ENCODE measurements around the gene PLPPR5. TPM values are rescaled to one million over a fixed set of nuclear protein-coding genes. Genes with fewer than 3 reads are reported as not detected.
A peak's percentile ranks its signal among the peaks of the same experiment; 100 is the strongest.

PLPPR5 gene
- total RNA-seq, 1 experiment from 2014 or later, result 0.02 TPM

DNA sequence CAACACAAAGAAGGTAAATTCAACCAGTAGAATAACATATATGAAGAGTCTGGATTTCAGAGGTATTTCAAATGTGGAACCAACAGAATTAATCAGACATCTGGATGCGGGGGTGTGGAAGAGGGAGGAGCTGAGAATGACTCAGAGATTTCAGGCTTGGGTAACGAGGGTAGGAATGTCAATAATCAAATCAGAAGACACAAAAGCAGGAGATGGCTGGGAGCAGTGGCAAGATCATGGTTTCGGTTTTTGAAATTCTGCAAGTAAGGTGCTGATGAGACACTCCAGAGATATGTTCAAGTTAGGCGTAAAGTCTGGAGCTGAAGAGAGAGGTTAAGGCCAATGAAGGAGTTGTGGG is 64.0 kb downstream of the PLPPR5 start:
- H3K27ac ChIP-seq, result no peak overlapping the region
- DNase-seq, result no peak

DNA sequence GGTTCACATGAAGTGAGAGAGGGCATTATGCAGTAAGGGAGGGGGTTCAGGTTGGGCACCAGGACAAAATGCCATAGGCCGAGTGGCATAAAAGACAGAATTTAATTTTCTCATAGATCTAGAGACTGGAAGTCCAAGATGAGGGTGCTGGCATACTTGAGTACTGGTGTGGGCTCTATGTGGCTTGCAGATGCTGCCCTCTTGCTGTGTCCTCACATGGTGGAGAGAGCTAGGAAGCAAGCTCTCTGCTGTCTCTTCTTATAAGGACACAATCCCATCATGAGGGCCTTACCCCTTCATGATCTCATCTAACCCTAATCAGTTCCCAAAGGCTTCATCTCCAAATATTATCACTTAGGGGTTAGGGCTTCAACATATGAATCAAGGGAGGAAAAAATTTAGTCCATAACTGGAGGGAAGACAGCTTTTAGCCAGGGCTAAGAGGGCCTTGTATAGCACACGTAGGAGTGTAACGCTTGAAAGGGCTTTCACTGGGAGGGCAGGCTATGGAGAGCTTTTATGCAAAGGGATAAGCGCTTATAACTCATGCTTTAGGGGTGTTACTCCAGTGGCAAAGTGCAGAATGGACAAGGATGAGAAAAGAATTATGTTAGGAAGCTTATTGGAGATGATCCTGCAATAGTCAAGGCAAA is 64.5 kb downstream of the PLPPR5 start:
- no peak overlapping the region for H3K4me3 ChIP-seq
- H3K27me3 ChIP-seq, result no peaks in the 10 kb centered on the region
- no peaks in the 10 kb centered on the region for H3K36me3 ChIP-seq
- H3K4me1 ChIP-seq, result no peaks in the 10 kb centered on the region
- DNase-seq, result no peak
- no peaks in the 10 kb centered on the region for H3K9me3 ChIP-seq (replicated peaks)
- H3K27ac ChIP-seq, result no peak overlapping the region

More for the DNA sequence above, 64.0 kb downstream of the PLPPR5 start:
- H3K4me1 ChIP-seq, result no peaks in the 10 kb centered on the region
- H3K27me3 ChIP-seq, result no peaks in the 10 kb centered on the region
- H3K4me3 ChIP-seq, result no peak overlapping the region
- no peaks in the 10 kb centered on the region for H3K36me3 ChIP-seq
- no peaks in the 10 kb centered on the region for H3K9me3 ChIP-seq (replicated peaks)

DNA sequence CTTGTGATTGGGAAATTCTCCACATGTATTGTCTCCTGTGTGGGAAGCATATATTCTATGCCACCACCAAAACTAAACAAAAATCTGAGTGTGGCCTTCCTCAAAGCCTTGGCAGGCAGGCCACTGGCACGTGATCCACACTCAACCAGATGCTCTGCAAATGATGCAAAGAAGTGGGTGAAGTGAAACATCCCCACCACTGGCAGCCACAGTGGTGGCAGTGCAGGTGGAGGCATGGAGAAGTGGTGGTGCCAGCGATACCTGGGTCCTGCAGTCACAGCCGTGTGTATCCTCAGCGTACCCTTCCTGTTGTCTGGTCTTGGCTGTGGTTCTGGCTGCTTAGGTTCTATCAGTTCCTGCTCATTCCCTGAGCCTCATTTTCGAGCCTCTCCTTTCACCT is 65.2 kb downstream of the PLPPR5 start:
- no peaks in the 10 kb centered on the region for H3K27me3 ChIP-seq
- no peak overlapping the region for H3K27ac ChIP-seq
- no peaks in the 10 kb centered on the region for H3K36me3 ChIP-seq
- H3K4me3 ChIP-seq, result no peak overlapping the region
- DNase-seq, result no peak
- no peaks in the 10 kb centered on the region for H3K4me1 ChIP-seq
- H3K9me3 ChIP-seq (replicated peaks), result no peaks in the 10 kb centered on the region

DNA sequence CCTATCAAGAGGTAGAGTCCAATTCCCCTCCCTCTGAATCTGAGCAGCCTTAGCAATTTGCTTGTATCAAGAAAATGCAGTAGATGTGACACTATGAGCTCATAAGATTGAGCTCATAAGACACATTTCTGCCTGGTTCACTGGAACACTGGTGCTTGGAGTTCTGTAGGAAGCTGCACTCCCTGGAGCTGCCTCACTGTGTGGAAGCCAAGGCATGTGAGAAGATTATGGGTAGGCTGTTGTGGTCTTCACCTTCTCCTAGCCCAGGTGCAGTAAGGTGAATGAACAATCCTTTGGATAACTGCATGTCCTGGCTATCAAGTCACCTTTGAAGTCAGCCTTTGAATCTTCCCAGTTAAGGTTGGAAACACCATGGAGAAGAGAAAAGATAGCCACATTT is 67.3 kb downstream of the PLPPR5 start:
- Histone ChIP-seq H3K9me3 (replicated peaks) (no peaks in the 10 kb centered on the region), H3K36me3 (no peaks in the 10 kb centered on the region), H3K27ac (no peak overlapping the region), H3K4me1 (no peaks in the 10 kb centered on the region), H3K27me3 (no peaks in the 10 kb centered on the region), H3K4me3 (no peak overlapping the region)
- no peak for DNase-seq

DNA sequence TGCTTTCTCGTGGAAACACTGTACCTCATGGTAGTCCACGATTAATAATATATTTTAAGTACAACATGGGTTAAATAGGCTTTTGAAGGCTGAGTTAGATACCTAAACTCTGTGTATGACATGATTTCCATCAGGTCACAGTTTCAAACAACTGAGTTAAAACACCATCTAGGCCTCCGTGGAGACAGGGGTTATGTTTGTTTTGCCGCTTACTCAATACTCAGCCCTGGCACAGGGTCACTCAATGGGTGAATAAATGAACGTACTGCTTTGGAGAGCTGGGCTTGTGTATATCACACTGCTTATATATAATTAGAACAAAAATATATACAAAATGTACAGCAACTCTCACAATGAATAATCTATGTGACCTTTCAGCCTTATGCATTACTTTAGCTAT is 72.5 kb downstream of the PLPPR5 start:
- no peaks in the 10 kb centered on the region for H3K9me3 ChIP-seq (replicated peaks)
- no peaks in the 10 kb centered on the region for H3K4me1 ChIP-seq
- H3K36me3 ChIP-seq, result no peaks in the 10 kb centered on the region
- H3K27me3 ChIP-seq, result no peaks in the 10 kb centered on the region
- H3K4me3 ChIP-seq, result no peak overlapping the region
- DNase-seq, result no peak
- no peak overlapping the region for H3K27ac ChIP-seq

DNA sequence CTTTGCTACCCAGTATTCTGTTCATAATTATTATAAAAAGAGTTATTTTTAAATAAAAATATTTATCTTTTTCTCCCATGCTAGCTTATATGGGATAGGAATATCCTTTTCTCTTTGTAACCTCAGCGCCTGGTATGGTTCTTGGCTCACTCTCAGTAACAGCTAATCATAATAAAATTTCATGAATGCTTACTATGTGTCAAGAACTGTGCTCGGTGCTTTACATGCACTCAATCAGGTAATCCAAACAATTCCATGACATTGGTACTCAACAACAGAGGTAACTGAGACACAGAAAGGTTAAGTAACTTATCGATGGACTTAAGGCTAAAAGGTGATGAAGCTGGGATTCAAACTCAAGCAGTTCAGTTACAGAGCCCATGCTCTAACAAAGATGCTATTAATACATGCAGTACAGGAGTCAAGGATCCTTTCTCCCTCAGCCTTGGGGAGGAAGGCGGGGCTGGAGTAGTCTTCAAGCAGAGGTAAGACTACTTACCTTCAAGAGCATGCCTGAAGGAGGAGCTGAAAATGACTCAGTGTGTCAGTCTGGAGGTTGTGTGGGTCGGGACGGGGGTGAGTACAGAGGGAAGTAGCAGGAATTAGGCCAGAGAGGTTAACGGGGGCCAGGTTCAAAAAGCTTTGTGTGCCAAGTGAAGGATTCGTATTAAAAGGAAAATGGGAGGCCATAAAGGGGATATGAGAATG is 73.4 kb downstream of the PLPPR5 start:
- no peaks in the 10 kb centered on the region for H3K9me3 ChIP-seq (replicated peaks)
- no peak for DNase-seq
- no peaks in the 10 kb centered on the region for H3K27me3 ChIP-seq
- no peak overlapping the region for H3K4me3 ChIP-seq
- H3K36me3 ChIP-seq, result no peaks in the 10 kb centered on the region
- H3K27ac ChIP-seq, result no peak overlapping the region
- H3K4me1 ChIP-seq, result no peaks in the 10 kb centered on the region

DNA sequence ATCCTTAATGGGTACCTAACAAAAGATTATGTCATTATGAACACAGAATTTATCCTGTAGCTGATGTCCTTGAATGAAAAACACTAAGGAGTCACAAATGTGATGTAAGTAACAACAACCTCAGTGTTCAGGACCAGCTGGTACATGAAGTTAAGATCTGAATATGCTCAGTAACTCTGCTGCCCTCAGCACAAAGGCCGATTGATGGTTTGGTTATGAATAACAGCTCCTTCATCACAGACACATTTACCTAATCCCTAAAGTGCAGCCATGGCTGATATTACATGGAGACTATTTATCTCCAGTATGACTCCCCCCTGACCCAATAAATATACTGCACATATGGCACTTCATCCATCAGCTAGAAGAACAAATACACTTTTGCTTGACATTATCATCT is 75.2 kb downstream of the PLPPR5 start:
- no peak overlapping the region for H3K27ac ChIP-seq
- H3K9me3 ChIP-seq (replicated peaks), result no peaks in the 10 kb centered on the region
- H3K36me3 ChIP-seq, result no peaks in the 10 kb centered on the region
- no peaks in the 10 kb centered on the region for H3K27me3 ChIP-seq
- no peak overlapping the region for H3K4me3 ChIP-seq
- no peaks in the 10 kb centered on the region for H3K4me1 ChIP-seq
- peak; percentile 2 to 54 for DNase-seq

DNA sequence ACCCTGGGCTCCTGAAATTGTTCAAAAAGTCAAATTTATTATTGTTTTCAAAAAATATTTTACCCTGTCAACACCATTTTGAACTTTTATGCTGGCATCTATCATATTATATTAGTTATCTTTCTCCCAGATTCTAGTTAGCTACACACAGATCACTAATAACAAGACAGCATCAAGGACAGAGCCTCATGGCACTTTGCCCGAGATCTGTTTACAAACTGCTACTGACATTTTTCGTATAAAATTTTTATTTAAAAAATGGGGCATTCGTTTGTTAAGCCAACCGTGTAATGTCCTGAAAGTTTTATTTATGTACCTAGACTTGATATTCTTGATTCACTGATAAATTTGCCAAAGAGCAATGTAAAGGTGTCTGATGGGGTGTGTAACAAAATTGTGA is 78.1 kb downstream of the PLPPR5 start:
- DNase-seq, result no peak
- Histone ChIP-seq H3K36me3 (no peaks in the 10 kb centered on the region), H3K27ac (no peak overlapping the region), H3K27me3 (no peaks in the 10 kb centered on the region), H3K9me3 (replicated peaks) (no peaks in the 10 kb centered on the region), H3K4me1 (no peaks in the 10 kb centered on the region), H3K4me3 (no peak overlapping the region)

DNA sequence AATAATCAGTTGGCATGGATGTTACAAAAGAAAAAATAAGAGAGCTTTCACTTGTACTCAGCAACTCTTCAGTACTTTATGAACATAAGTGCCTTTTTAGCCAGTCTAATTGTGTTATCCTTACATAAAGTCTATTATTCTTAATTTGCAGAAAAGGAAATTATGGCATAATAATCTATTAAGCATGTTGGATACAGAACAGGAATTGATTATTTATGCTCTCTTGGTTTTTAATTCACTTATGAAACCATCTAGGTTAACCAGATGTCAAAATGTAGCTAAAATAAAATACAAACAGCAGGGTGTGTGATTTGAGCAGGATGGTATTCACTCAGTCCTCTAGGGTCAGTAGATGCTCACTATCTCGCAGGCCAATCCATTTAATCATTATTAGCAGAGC is 79.7 kb downstream of the PLPPR5 start:
- DNase-seq, result no peak
- no peak overlapping the region for H3K27ac ChIP-seq

DNA sequence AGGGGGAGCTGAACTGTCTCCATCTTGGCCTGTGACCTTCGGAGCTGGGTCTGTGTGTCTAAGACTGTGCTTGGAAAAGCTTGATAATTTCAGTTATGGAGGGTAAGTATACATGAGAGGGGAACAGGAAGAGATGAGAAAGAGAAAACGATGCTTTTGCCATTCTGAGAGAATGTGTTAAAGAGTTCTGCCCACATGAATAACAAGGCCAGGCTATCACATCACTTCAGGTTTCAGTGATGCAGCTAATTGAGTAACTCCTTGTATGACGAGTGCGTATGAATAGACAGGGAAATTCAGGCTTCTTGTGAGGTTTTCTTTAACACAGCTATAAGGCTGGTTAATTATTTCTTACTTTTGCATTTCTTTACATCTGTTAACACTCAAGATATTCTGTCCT is 81.0 kb downstream of the PLPPR5 start:
- Histone ChIP-seq H3K4me1 (no peaks in the 10 kb centered on the region), H3K9me3 (replicated peaks) (no peaks in the 10 kb centered on the region), H3K36me3 (no peaks in the 10 kb centered on the region), H3K27me3 (no peaks in the 10 kb centered on the region), H3K27ac (no peak overlapping the region), H3K4me3 (no peak overlapping the region)
- DNase-seq, result no peak

More for the DNA sequence above, 79.7 kb downstream of the PLPPR5 start:
- no peaks in the 10 kb centered on the region for H3K9me3 ChIP-seq (replicated peaks)
- no peaks in the 10 kb centered on the region for H3K36me3 ChIP-seq
- H3K4me3 ChIP-seq, result no peak overlapping the region
- no peaks in the 10 kb centered on the region for H3K27me3 ChIP-seq
- no peaks in the 10 kb centered on the region for H3K4me1 ChIP-seq

DNA sequence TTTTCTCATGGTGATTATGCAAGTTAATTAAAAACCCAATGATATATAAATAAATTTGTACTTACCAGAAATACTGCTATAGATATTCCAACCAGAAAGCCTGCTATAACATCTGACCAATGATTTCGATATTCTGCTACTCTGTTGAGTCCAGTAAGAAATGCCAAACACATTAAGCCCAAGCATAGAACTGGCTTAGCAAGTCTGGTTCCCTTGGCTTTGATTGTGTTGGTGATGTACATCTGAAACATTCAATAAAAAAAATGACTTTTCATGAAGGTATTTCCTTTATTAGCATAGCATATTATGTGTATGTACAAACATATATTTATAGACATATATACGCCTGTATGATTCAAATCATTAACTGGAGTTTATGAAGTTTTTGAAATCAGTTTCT is 82.8 kb downstream of the PLPPR5 start:
- H3K27ac ChIP-seq, result no peak overlapping the region
- DNase-seq, result no peak

DNA sequence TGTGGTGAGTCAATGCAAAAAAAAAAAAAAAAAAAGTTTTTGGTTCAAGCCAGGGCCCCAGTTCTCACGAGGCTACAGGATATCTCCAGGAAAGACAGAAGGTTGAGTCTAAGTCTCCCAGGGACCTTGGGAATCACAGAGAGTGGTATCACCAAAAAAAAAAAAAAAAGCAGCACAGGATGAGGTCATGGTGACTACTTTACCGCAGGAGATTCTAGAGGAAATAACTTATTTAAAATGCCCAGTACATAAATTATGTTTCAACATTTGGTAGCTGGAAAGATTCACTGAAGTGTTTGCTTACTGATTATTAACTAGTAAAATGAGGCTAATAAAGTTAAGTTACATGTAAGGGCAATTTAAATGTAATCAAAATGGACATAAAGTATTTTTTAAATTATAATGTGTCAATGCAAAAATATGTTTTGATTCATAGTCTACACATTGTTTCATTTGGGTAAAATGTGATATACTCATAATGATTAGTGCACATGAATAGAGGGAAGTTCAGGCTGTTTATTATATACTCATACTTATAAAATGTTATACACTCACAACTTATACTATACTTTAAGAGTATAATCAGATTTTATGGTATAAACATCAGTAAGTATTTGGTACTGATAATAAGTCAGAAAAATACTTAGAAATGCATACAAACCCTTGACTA is 84.1 kb downstream of the PLPPR5 start:
- no peaks in the 10 kb centered on the region for H3K9me3 ChIP-seq (replicated peaks)
- peak in 1 of 2 experiments; percentile 17 for DNase-seq

More for the DNA sequence above, 82.8 kb downstream of the PLPPR5 start:
- no peak overlapping the region for H3K4me3 ChIP-seq
- H3K9me3 ChIP-seq (replicated peaks), result no peaks in the 10 kb centered on the region
- H3K36me3 ChIP-seq, result no peaks in the 10 kb centered on the region
- no peaks in the 10 kb centered on the region for H3K27me3 ChIP-seq
- H3K4me1 ChIP-seq, result no peaks in the 10 kb centered on the region

DNA sequence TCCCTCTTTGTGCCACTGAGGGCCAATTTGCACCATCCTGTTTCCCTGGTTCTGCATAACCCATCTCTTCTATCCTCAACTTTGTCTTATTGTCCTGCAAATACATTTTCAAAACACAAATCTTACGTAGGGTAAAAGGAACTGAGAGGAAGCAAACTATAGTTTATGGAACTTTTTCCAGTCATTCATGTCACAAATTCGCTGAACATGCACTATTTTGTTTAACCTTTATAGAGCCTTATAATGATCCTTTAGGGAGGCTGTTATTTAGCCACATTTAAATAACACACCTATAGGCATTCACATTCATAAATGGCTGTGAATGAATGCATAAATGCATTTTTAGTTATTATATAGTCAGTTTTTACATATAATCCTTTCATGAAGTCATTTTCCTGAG is 85.0 kb downstream of the PLPPR5 start:
- DNase-seq, result no peak
- Histone ChIP-seq H3K36me3 (no peaks in the 10 kb centered on the region), H3K4me3 (no peak overlapping the region), H3K27me3 (no peaks in the 10 kb centered on the region), H3K27ac (no peak overlapping the region), H3K4me1 (no peaks in the 10 kb centered on the region), H3K9me3 (replicated peaks) (no peaks in the 10 kb centered on the region)

More for the DNA sequence above, 84.1 kb downstream of the PLPPR5 start:
- H3K4me1 ChIP-seq, result no peaks in the 10 kb centered on the region
- H3K36me3 ChIP-seq, result no peaks in the 10 kb centered on the region
- H3K27ac ChIP-seq, result no peak overlapping the region
- no peak overlapping the region for H3K4me3 ChIP-seq
- no peaks in the 10 kb centered on the region for H3K27me3 ChIP-seq

DNA sequence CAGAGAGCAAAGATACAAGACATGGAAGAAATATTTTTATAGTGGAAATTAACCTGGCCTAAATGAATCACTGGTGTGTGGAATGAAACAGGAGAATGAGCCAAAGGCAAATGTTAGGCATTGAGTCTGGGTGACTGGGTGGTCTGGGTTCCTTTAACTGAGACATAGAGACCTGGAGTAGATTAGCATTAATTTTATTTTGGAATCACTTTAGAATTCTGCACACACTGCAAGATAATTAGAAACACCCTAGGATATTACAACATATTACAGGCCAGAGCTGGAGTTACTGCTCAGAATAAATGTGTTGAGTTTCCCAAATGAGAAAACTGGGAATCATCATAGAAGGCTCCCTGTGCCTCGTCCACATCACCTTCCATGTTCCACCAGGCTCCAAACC is 85.5 kb downstream of the PLPPR5 start:
- Histone ChIP-seq H3K9me3 (replicated peaks) (no peaks in the 10 kb centered on the region), H3K27ac (no peak overlapping the region), H3K27me3 (no peaks in the 10 kb centered on the region), H3K4me1 (no peaks in the 10 kb centered on the region), H3K4me3 (no peak overlapping the region), H3K36me3 (no peaks in the 10 kb centered on the region)
- no peak for DNase-seq

DNA sequence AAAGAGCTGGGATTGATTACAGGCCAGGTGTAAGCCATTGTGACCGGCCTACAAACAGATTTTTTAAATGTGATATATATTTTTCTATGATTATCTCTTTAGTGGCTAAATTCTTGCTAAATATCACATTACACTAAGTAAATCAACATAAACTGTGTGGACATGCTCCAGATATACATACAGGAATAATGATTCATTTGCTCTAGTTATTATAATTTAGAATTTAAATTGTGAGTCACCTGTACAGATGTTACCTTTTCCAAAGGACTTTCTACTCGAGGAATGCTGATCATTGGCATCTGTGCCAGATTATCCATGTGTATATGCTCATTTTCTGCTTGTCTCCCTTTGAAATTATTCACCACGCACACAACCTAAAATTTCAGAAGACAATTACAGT is 90.1 kb downstream of the PLPPR5 start:
- Histone ChIP-seq H3K9me3 (replicated peaks) (no peaks in the 10 kb centered on the region), H3K27me3 (no peaks in the 10 kb centered on the region), H3K4me1 (no peaks in the 10 kb centered on the region), H3K36me3 (no peaks in the 10 kb centered on the region), H3K4me3 (no peak overlapping the region), H3K27ac (no peak overlapping the region)
- no peak for DNase-seq
